Thoracic aorta (tissue), 2 donors: ENCODE data around the gene IP6K2. TPM values are rescaled to one million over a fixed set of nuclear protein-coding genes. Genes with fewer than 3 reads are reported as not detected.

Source experiments
- ATAC-seq: fragments of 150-250 bp; one replicate; pipeline ENCODE4 v1.8.0; 2017; ENCODE audit warnings: low read depth; ENCODE audit not compliant: insufficient number of reproducible peaks, low FRiP score
- DNase-seq: peaks from one replicate; pipeline ENCODE4 v3.0.0-alpha.2; 2020; ENCODE audit warnings: low spot score
- H3K27ac ChIP-seq, 2 donors: fragments of 200-600 bp; sonication (generic); 1 replicate in 1 of 2; 2 replicates in 1 of 2; pipeline ENCODE4 v1.5.1; 2016; ENCODE audit warnings: mild to moderate bottlenecking in 2 of 2, moderate library complexity in 2 of 2
- H3K27me3 ChIP-seq: fragments of 200-600 bp; sonication (generic); replicated peaks from 2 replicates; pipeline ENCODE4 v1.6.0; 2016; ENCODE audit warnings: mild to moderate bottlenecking; ENCODE audit not compliant: insufficient read depth
- H3K36me3 ChIP-seq: fragments of 200-600 bp; sonication (generic); one replicate; pipeline ENCODE4 v1.5.1; 2016
- H3K4me1 ChIP-seq, 2 donors: fragments of 200-600 bp; sonication (generic); 1 replicate in 1 of 2; 2 replicates in 1 of 2; pipeline versions ENCODE4 v1.5.1 to v1.6.0; 2016; ENCODE audit warnings: low read depth in 2 of 2, mild to moderate bottlenecking in 1 of 2; ENCODE audit not compliant: control insufficient read depth in 1 of 2
- H3K4me3 ChIP-seq: fragments of 200-600 bp; sonication (generic); 2 replicates; pipeline ENCODE4 v1.5.1; 2016; ENCODE audit warnings: mild to moderate bottlenecking
- H3K9me3 ChIP-seq: fragments of 200-600 bp; sonication (generic); 2 replicates; pipeline ENCODE4 v1.5.1; 2016
- total RNA-seq, 2 donors: library from RNA; depleted of rRNA; stranded (reverse); fragments of >200 nt; gene quantifications; one replicate each; pipeline versions ENCODE4 v1.1.0 to v1.2.3, GENCODE V29; 2016
- TF ChIP-seq, protein P1 (sequence below): fragments of 200-600 bp; sonication (generic); IDR thresholded peaks from one replicate; pipeline ENCODE4 v1.5.1; 2019; ENCODE audit warnings: antibody characterized with exemption

IP6K2 gene
- total RNA-seq, 2 donors from 2014 or later = 38.3 to 90.7 TPM

DNA sequence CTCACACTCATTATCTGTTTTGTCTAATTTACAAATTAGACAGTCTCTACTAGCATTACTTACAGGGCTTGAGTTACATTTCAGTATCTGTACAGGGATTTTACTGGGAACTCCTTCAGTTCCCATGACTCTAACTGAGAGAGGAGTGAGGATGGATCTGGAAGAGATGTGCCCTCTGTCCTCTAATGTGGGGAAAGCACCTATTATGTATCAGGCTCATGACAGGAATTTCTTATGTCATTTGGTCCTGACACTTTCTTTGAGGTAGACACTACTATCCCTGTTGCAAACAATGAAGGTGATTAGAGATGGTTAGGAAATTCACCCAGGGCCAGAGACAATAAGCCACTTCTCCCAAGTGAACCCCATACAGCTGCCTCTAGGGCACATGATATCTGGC lies 20.4 kb downstream of the IP6K2 start:
- Histone ChIP-seq H3K4me3 (no peak overlapping the region), H3K36me3 (peaks cover 12% of the 10 kb centered on the region), H3K4me1 (peaks cover 19 to 41% of the 10 kb centered on the region in 2 donors), H3K27me3 (no peaks in the 10 kb centered on the region), H3K27ac (peak overlapping the region; percentile 6 to 32), H3K9me3 (no peaks in the 10 kb centered on the region)
- DNase-seq (no peak), ATAC-seq (no peak)
- TF ChIP-seq, protein P1, sequence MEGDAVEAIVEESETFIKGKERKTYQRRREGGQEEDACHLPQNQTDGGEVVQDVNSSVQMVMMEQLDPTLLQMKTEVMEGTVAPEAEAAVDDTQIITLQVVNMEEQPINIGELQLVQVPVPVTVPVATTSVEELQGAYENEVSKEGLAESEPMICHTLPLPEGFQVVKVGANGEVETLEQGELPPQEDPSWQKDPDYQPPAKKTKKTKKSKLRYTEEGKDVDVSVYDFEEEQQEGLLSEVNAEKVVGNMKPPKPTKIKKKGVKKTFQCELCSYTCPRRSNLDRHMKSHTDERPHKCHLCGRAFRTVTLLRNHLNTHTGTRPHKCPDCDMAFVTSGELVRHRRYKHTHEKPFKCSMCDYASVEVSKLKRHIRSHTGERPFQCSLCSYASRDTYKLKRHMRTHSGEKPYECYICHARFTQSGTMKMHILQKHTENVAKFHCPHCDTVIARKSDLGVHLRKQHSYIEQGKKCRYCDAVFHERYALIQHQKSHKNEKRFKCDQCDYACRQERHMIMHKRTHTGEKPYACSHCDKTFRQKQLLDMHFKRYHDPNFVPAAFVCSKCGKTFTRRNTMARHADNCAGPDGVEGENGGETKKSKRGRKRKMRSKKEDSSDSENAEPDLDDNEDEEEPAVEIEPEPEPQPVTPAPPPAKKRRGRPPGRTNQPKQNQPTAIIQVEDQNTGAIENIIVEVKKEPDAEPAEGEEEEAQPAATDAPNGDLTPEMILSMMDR = no peak

DNA sequence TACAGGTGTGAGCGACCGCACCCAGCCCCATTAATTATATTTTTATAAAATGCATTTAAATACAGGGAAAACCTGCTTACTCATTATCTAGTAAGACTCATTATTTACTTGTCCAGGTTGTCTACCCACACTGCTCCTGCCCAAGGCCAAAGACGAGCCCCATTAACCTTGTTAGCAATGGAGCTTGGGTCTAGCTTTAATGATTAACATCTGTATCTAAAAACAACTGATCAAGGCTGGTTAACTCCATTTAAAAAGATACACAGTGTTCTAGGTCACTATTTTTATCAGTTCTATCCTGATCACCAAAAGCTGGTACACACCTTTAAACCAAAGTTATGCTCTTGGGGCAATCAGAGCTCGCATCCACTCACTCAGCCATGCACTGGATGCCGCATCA lies 20.9 kb downstream of the IP6K2 start:
- no peak for ATAC-seq
- DNase-seq = no peak
- H3K27ac ChIP-seq = peak overlapping the region; percentile 6 to 32
- peaks cover 19 to 41% of the 10 kb centered on the region in 2 donors for H3K4me1 ChIP-seq
- no peaks in the 10 kb centered on the region for H3K27me3 ChIP-seq
- peaks cover 15% of the 10 kb centered on the region for H3K36me3 ChIP-seq
- TF ChIP-seq, protein P1 = no peak
- H3K4me3 ChIP-seq = no peak overlapping the region
- no peaks in the 10 kb centered on the region for H3K9me3 ChIP-seq

DNA sequence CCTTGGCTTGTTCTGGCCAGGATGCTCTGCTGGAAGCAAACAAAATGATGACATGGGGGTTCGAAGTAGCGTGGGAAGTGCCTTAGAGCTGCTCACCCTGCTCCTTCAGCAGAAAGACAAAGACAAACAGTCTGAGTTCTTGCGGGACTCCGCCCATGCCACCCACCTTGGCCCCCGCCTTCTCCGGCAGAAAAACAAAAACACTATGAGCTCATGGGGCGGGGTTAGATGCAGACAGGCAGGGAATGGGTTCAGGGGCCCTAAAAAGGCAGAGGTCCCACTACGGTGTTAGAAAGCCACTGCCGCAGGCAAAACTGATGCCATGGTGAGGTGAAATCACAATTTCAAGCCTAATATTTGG lies 21.6 kb downstream of the IP6K2 start:
- Histone ChIP-seq H3K4me3 (peak overlapping the region; percentile 69), H3K4me1 (peaks cover 13 to 38% of the 10 kb centered on the region in 2 donors), H3K27ac (peak overlapping the region; percentile 93 to 97), H3K9me3 (no peaks in the 10 kb centered on the region), H3K27me3 (no peaks in the 10 kb centered on the region), H3K36me3 (peaks cover 20% of the 10 kb centered on the region)
- TF ChIP-seq, protein P1 = no peak
- ATAC-seq (no peak), DNase-seq (no peak)

DNA sequence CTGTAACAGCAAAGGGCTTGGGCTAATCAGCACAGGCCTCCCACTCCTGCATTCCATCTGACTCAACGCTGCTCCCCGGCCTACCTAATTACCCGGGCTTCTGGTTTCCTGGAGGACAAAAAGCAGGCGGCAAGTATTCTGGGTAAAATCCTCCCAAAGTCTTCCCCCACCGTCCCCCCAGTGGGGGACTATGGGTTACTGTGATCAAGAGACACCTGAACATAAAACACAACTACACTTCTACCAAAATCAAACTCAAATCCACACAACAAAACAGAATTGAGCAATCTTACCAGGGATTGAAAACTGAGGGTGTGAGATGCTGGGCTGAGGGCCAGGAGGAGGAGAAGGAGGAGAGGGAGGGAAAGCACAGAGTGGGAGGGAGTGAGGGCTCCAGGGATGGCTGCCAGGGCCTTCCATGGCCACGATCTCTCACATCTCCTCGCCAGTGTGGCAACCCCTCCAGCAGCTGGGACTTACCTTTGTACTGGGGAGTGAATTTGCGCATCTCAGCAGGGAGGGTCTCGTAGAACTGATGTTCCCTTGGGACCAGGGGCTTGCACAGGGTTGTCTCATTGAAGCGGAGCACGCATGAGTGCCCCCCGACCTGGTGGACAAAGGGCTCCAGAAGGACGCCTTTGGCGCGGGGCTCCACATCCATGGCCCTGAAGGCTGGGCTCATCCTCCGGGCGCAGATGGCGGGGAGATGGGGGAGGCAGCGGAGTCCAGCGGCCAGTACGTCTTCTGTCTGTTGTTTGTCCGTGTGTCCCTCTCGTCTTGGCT lies 22.2 kb downstream of the IP6K2 start:
- Histone ChIP-seq H3K36me3 (peaks cover 26% of the 10 kb centered on the region), H3K9me3 (no peaks in the 10 kb centered on the region), H3K4me1 (peaks cover 10 to 35% of the 10 kb centered on the region in 2 donors), H3K4me3 (peak overlapping the region; percentile 69), H3K27me3 (no peaks in the 10 kb centered on the region), H3K27ac (peak overlapping the region; percentile 93 to 97)
- no peak for DNase-seq
- peak; percentile 80 for ATAC-seq
- TF ChIP-seq, protein P1 = no peak

DNA sequence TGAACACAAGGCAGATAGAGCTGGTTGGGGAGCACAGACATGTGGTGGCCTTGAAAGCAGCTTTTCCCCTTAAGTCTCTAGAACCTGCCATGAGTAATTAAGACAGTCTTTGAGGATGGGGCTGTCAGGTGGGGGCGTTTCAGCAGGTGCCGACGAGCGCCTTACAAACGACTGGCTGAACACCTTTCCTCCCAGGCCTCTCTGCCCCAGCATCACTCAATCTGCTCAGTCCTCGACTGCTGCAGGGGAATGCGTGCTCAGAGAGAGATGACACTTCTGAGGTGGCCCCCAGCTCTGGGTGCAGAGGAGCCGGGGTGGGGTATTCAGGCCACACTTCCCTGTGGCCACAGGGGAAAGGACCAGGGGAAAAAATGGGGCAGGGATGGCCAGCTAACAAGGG lies 23.2 kb downstream of the IP6K2 start:
- H3K9me3 ChIP-seq = no peaks in the 10 kb centered on the region
- peak overlapping the region; percentile 93 to 97 for H3K27ac ChIP-seq
- no peak for DNase-seq
- H3K36me3 ChIP-seq = peaks cover 36% of the 10 kb centered on the region
- TF ChIP-seq, protein P1 = no peak
- no peak for ATAC-seq
- H3K4me1 ChIP-seq = peaks cover 10 to 35% of the 10 kb centered on the region in 2 donors
- H3K4me3 ChIP-seq = peak overlapping the region; percentile 69
- no peaks in the 10 kb centered on the region for H3K27me3 ChIP-seq
